GM18951 (cell line): ENCODE data around the gene TMEM163.
"Not testable (repeated sequence)": the region's sequence is repeated elsewhere in the genome, so short reads cannot be mapped to it uniquely, and the experiment has no call there.

Source experiments
- POLR2A ChIP-seq: IDR thresholded peaks from 4 replicates; pipeline ENCODE4 v1.6.1; 2011; ENCODE audit warnings: mild to moderate bottlenecking; ENCODE audit not compliant: insufficient read length, insufficient read depth; ENCODE audit errors: extremely low read depth
- in situ Hi-C: fragments of 300-500 bp; cut with MboI; formaldehyde crosslinking; loops from one replicate; pipeline ENCODE4 v1.12.0; 2022; ENCODE audit warnings: low sequenced_read_pairs, mixed read lengths, inconsistent platforms; ENCODE audit not compliant: unreplicated experiment

Gene TMEM163

GRCh38 chr2:134718817-134719814 lies at the start of gene TMEM163:
TSS of gene TMEM163 (minus strand) at chr2:134719000.
- no peak for TF ChIP-seq POLR2A
- in situ Hi-C loops, result no loop called here

- TF ChIP-seq POLR2A, result no peak
- in situ Hi-C loops, result no loop called here
Measured at GRCh38 chr2:134766583-134766982, 47.8 kb upstream of the TMEM163 start.

- in situ Hi-C loops, result no loop called here
Measured at GRCh38 chr2:134765987-134766386, 47.2 kb upstream of the TMEM163 start.

DNA sequence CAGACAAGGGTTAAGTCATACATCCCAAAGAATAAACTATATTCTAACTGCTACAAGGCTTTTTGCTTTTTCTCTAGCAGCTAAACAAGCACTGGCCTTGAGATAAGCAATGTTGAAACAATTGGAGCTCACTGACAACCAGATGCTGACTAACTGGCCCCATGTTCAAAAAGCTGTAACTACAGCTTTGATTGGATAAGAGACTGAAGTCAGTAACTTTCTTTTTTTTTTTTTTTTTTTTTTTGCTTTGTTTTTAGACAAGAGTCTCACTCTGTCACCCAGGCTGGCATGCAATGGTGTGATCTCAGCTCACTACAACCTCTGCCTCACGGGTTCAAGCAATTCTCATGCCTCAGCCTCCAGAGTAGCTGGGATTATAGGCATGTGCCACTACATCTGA lies 45.4 kb upstream of the TMEM163 start:
- in situ Hi-C loops, result no loop called here
- TF ChIP-seq POLR2A, result no peak

More at GRCh38 chr2:134765987-134766386, 47.2 kb upstream of the TMEM163 start:
- TF ChIP-seq POLR2A, result no peak

DNA sequence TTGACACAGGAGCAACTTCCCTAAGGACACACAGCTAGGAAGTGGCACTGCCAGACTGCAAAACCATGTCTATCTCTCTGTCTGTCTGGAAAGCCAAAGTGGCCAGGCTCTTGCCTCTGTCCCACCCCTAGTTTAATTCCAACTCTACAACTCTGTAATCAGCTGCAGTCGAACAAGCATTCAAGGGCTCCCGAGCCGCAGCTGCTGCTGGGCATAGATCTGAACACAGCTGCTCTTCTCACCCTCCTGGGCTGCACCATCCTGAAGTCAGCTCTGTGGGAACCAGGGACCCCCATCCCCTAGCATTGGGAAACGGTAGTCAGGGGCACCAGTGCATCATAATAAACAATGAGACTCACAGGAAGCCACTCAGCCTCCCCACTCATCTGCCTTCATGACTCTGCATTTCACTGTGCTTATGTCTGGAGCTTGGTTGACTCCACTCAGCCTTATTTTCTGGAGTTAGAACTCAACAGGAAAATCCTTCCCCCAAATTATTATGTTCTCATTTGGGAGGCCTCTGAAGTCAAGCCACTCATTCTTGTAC lies 44.4 kb upstream of the TMEM163 start:
- in situ Hi-C loops, result no loop called here
- TF ChIP-seq POLR2A, result no peak

- in situ Hi-C loops, result no loop called here
Measured at GRCh38 chr2:134762508-134762907, 43.7 kb upstream of the TMEM163 start.

GRCh38 chr2:134760385-134760784 lies 41.6 kb upstream of the TMEM163 start:
- in situ Hi-C loops, result no loop called here

More at GRCh38 chr2:134762508-134762907, 43.7 kb upstream of the TMEM163 start:
- TF ChIP-seq POLR2A, result no peak

DNA sequence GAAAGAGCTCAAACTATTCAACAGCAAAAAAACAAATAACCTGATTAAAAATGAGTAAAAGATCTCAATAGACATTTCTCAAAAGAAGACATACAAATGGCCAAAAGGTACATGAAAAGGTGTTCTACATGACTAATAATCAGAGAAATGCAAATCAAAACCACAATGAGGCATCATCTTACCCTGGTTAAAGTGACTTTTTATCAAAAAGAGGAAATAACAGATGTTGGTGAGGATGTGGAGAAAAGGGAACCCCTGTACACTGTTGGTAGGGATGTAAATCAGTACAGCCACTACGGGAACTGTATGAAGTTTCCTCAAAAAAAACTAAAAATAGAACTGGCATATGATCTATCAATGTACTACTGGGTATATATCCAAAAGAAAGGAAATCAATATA lies 39.8 kb upstream of the TMEM163 start:
- TF ChIP-seq POLR2A, result no peak
- in situ Hi-C loops, result no loop called here

More at GRCh38 chr2:134760385-134760784, 41.6 kb upstream of the TMEM163 start:
- no peak for TF ChIP-seq POLR2A

DNA sequence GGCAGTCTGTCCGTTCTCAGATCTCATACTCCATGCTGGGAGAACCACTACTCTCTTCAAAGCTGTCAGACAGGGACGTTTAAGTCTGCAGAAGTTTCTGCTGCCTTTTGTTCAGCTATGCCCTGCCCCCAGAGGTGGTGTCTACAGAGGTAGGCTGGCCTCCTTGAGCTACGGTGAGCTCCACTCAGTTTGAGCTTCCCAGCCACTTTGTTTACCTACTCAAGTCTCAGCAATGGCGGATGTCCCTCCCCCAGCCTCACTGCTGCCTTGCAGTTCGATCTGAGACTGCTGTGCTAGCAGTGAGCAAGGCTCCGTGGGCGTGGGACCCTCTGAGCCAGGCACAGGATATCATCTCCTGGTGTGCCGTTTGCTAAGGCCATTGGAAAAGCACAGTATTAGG lies 33.2 kb upstream of the TMEM163 start:
- in situ Hi-C loops, result not testable (repeated sequence)

DNA sequence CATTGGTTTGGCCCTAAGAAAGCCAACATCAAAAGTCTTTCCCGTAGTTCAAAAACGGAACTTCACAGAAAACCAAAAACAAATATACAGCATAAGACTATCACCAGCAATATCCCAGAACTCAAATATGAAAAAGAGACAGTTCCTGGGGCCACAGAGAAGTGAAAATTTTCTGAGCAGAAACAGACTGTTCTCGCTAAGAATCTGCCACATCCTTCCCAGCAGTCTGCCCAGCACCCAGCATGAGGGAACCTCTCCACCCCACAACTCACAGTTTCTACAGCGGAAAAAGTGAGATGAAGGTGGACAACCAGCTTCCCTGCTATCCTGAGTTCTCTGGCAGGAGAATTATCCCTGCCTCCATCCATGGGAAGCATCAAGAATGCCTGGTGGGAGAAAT lies 26.7 kb upstream of the TMEM163 start:
- TF ChIP-seq POLR2A, result no peak
- in situ Hi-C loops, result no loop called here

DNA sequence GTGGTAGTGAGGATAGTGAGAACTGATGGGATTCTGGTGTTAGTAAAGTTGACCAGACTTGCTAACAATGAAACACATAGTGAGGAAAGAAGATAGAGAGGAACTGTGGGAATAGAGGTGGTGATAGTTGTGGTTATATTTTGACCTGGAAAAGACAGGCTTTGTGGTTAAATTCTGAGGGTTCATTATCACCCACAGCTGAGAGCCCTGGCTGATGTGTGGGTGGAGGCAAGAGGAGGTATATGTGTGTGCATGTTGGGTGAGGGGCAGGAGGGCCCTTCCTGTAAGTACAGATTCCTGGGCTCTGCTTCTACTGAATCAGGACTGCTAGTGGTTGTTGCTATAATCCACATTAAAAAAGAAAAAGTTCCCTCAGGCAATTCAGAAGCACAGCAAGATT lies 26.2 kb upstream of the TMEM163 start:
- in situ Hi-C loops, result no loop called here
- TF ChIP-seq POLR2A, result no peak

- TF ChIP-seq POLR2A, result no peak
- in situ Hi-C loops, result no loop called here
Measured at GRCh38 chr2:134739879-134740301, 21.1 kb upstream of the TMEM163 start.

DNA sequence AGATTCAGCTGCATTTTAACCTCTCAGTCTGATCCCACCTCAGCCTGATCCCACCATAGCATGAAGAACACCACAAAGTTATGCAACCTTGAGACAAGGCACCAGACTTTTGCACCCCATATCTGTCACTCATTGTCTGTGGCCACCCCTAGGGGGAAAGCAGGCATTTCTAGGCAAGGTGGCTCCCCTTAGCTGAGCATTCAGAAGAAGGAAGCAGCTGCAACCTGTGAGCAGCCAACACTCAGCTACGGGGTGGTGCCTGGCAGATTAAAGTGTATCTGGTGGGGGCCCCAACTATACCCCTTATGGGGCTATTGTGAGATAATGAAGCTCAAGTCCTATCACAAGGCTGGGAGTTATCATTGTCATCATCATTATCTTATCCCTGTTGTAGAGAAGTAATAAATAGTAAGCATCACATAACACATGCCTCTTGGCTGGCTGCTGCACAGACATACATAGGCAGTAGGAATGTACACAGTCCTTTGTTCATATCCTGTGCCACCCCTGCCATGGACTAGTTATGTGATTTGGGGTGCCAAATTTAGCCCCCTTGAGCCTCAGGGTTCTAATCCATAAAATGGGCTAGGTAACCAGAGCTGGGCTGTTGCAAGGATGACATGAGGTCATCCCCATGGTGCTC lies 20.6 kb upstream of the TMEM163 start:
- no peak for TF ChIP-seq POLR2A
- in situ Hi-C loops, result no loop called here

DNA sequence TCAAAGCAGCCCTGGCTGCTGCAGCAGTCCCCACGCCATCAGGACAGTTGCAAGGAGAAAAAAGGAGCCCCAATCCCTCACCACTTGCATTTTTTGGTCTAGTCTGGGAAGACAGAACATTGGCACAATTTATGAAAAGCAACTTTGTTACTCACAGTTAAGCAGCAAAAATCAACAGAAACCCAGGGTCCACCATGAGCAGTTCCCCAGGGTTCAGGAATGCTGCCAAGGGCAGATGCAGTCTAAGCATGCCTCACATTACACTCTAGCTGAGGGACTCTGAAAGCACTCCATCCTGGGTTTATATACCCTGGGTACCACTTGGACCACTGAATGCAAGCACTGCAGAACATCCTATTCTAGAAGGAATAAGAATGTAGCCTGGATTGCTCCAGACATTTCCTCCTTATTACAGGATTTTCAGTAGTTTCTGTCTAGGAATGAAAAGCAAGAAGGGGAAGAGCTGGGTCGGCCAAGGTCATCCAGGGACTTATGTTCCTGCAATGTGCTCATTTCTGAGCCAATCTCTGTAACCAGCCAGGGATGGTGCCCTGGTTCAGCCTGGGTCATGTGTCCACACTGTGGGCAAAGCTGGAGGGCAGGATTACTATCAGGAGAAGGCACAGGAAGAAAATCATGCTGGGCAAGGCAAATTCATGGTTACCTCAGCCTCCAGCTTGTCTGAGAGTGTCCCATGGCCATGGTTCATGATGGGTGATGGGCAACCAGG lies 19.5 kb upstream of the TMEM163 start:
- TF ChIP-seq POLR2A, result no peak
- in situ Hi-C loops, result no loop called here
